Uterus (tissue), 4 donors: ENCODE results near the gene SCAMP5. TPM values are rescaled to one million over a fixed set of nuclear protein-coding genes. Genes with fewer than 3 reads are reported as not detected.

Source experiments
- DNase-seq, 2 donors: peaks; one replicate each; pipeline ENCODE4 v3.0.0-alpha.2; 2019 to 2020
- H3K27ac ChIP-seq, 2 donors: fragments of 200-600 bp; sonication (generic); 1 replicate in 1 of 2; 2 replicates in 1 of 2; pipeline ENCODE4 v1.5.1; 2016 to 2018
- H3K27me3 ChIP-seq, 2 donors: fragments of 200-600 bp; sonication (generic); one replicate each; pipeline ENCODE4 v1.5.1; 2018 to 2019; ENCODE audit warnings: control low read depth in 1 of 2
- H3K36me3 ChIP-seq, 2 donors: fragments of 200-600 bp; sonication (generic); one replicate each; pipeline ENCODE4 v1.5.1; 2019; ENCODE audit warnings: control low read depth in 1 of 2
- H3K4me1 ChIP-seq, 2 donors: fragments of 200-600 bp; sonication (generic); one replicate each; pipeline ENCODE4 v1.5.1; 2018 to 2019; ENCODE audit warnings: control low read depth in 1 of 2
- H3K4me3 ChIP-seq, 2 donors: fragments of 200-600 bp; sonication (generic); 1 replicate in 1 of 2; 2 replicates in 1 of 2; pipeline ENCODE4 v1.5.1; 2018 to 2019; ENCODE audit warnings: mild to moderate bottlenecking in 1 of 2
- H3K9me3 ChIP-seq, 2 donors: fragments of 200-600 bp; sonication (generic); one replicate each; pipeline ENCODE4 v1.5.1; 2019; ENCODE audit warnings: control low read depth in 1 of 2
- POLR2A ChIP-seq, 2 donors: fragments of 450-650 bp; IDR thresholded peaks; one replicate each; pipeline ENCODE4 v1.6.1; 2016; ENCODE audit warnings: antibody characterized with exemption in 2 of 2, mild to moderate bottlenecking in 1 of 2, moderate library complexity in 1 of 2
- intact Hi-C: fragments of 100-400 bp; cut with DNase I; formaldehyde crosslinking; loops from one replicate; pipeline ENCODE4 v1.15.1; 2023; ENCODE audit warnings: low total_unique reads
- total RNA-seq, 4 donors: library from RNA; depleted of rRNA in 3 of 4; stranded (reverse); fragments of >200 nt in 3 of 4; gene quantifications; one replicate each; pipeline versions ENCODE4 v1.1.0 to v1.2.4, GENCODE V29; 2014 to 2023
- TF ChIP-seq, protein P1 (sequence below), 4 experiments: fragments of 200-600 bp in 2 of 4; fragments of 450-650 bp in 2 of 4; sonication (generic) in 2 of 4; IDR thresholded peaks; one replicate each; pipeline ENCODE4 v1.5.1; 2016 to 2019; ENCODE audit warnings: antibody characterized with exemption in 4 of 4, mild to moderate bottlenecking in 2 of 4, moderate library complexity in 1 of 4
- donor health status: DM: yes; HTN: yes; CAD: no.

The SCAMP5 gene
- total RNA-seq, 4 donors from 2014 or later: 0.29 to 6.6 (median 1.9) TPM

- H3K4me1 ChIP-seq: no peaks in the 10 kb centered on the region
- no peaks in the 10 kb centered on the region for H3K9me3 ChIP-seq
- H3K4me3 ChIP-seq: no peak overlapping the region
- H3K36me3 ChIP-seq: no peaks in the 10 kb centered on the region
- H3K27me3 ChIP-seq: no peaks in the 10 kb centered on the region
- no peak overlapping the region for H3K27ac ChIP-seq
- no peak for DNase-seq
- intact Hi-C loops: no loop called here
- TF ChIP-seq, protein P1, sequence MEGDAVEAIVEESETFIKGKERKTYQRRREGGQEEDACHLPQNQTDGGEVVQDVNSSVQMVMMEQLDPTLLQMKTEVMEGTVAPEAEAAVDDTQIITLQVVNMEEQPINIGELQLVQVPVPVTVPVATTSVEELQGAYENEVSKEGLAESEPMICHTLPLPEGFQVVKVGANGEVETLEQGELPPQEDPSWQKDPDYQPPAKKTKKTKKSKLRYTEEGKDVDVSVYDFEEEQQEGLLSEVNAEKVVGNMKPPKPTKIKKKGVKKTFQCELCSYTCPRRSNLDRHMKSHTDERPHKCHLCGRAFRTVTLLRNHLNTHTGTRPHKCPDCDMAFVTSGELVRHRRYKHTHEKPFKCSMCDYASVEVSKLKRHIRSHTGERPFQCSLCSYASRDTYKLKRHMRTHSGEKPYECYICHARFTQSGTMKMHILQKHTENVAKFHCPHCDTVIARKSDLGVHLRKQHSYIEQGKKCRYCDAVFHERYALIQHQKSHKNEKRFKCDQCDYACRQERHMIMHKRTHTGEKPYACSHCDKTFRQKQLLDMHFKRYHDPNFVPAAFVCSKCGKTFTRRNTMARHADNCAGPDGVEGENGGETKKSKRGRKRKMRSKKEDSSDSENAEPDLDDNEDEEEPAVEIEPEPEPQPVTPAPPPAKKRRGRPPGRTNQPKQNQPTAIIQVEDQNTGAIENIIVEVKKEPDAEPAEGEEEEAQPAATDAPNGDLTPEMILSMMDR (IDR thresholded peaks at IDR 0.05): no peak
- no peak for TF ChIP-seq POLR2A (IDR thresholded peaks at IDR 0.05)
Measured at GRCh38 chr15:75016431-75016830, 21.1 kb downstream of the SCAMP5 start.

- Histone ChIP-seq H3K9me3 (no peaks in the 10 kb centered on the region), H3K27me3 (no peaks in the 10 kb centered on the region), H3K27ac (no peak overlapping the region), H3K4me3 (no peak overlapping the region), H3K4me1 (peaks cover 0 to 6% of the 10 kb centered on the region in 2 donors), H3K36me3 (no peaks in the 10 kb centered on the region)
- DNase-seq: no peak
- TF ChIP-seq, protein P1 (IDR thresholded peaks at IDR 0.05): no peak
- no peak for TF ChIP-seq POLR2A (IDR thresholded peaks at IDR 0.05)
- intact Hi-C loops: no loop called here
Measured at GRCh38 chr15:75019916-75020315, 24.6 kb downstream of the SCAMP5 start.

DNA sequence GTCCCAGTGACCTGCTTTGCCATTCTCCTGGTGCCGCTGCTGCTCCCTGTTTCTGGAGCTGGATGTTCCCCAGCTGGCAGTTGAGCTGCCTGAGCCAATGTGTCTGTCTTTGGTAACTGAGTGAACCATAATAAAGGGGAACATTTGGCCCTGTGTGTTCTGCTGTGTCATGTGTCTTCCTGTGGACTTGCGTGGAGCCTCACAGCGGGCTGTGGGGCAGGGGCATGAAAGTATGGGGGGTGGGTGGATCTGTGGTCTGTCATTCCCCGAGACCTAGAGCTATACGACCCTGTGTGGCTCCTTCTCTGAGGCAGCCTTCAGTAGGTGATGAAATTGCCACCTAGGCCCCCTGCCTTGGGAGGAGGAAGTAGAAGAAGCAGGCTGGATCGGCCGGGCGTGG lies 26.0 kb downstream of the SCAMP5 start:
- H3K27ac ChIP-seq: no peak overlapping the region
- no peaks in the 10 kb centered on the region for H3K27me3 ChIP-seq
- H3K36me3 ChIP-seq: no peaks in the 10 kb centered on the region
- no peak for DNase-seq
- no peaks in the 10 kb centered on the region for H3K9me3 ChIP-seq
- no peak overlapping the region for H3K4me3 ChIP-seq
- H3K4me1 ChIP-seq: peaks cover 0 to 6% of the 10 kb centered on the region in 2 donors
- intact Hi-C loops: no loop called here
- TF ChIP-seq POLR2A (IDR thresholded peaks at IDR 0.05): no peak
- TF ChIP-seq, protein P1 (IDR thresholded peaks at IDR 0.05): no peak

DNA sequence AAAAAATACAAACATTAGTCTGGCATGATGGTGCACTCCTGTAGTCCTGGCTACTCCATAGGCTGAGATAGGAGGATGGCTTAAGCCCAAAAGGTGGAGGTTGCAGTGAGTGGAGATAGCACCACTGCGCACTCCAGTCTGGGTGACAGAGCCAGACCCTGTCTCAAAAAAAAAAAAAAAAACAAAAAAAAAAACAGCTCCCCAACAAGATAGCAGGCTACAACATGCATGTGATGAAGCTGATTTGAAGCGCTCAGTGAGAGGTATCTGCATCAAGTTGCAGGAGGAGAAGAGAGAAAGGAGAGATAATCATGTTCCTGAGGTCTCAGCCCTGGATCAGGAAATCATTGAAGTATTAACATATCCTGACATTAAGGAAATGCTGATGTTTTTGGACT lies 27.4 kb downstream of the SCAMP5 start:
- no peak for TF ChIP-seq POLR2A (IDR thresholded peaks at IDR 0.05)
- TF ChIP-seq, protein P1 (IDR thresholded peaks at IDR 0.05): no peak
- H3K4me1 ChIP-seq: peaks cover 0 to 6% of the 10 kb centered on the region in 2 donors
- intact Hi-C loops: no loop called here
- H3K36me3 ChIP-seq: no peaks in the 10 kb centered on the region
- no peak for DNase-seq
- H3K4me3 ChIP-seq: no peak overlapping the region
- peak overlapping the region in 1 of 2 donors; percentile 91 for H3K27ac ChIP-seq
- no peaks in the 10 kb centered on the region for H3K9me3 ChIP-seq
- no peaks in the 10 kb centered on the region for H3K27me3 ChIP-seq

GRCh38 chr15:75023181-75023871 lies 28.0 kb downstream of the SCAMP5 start, which contains the start of gene PPCDC:
Gene PPCDC, plus strand, starts transcription at chr15:75023590. Its CDS starts 4,729 bp downstream, at chr15:75028319.
- DNase-seq: peak; percentile 97
- intact Hi-C loops: no loop called here
- TF ChIP-seq POLR2A (IDR thresholded peaks at IDR 0.05): peak; percentile 75 to 85
- TF ChIP-seq, protein P1 (IDR thresholded peaks at IDR 0.05): no peak

More at GRCh38 chr15:75023181-75023871, 28.0 kb downstream of the SCAMP5 start, which contains the start of gene PPCDC:
- Histone ChIP-seq H3K4me3 (peak within 1 kb of the TSS; percentile 86 to 88), H3K9me3 (no peaks in the 10 kb centered on the region), H3K27ac (peak within 1 kb of the TSS; percentile 89 to 91), H3K4me1 (peaks cover 0 to 6% of the 10 kb centered on the region in 2 donors), H3K27me3 (no peaks in the 10 kb centered on the region), H3K36me3 (no peaks in the 10 kb centered on the region)
